GM12801 (cell line): Measurements from ENCODE around the gene RBKS.

Experiments
- CTCF ChIP-seq: IDR thresholded peaks from one replicate; pipeline ENCODE4 v1.5.1; 2011; ENCODE audit warnings: control low read depth; ENCODE audit not compliant: insufficient read length; ENCODE audit errors: extremely low read depth

RBKS gene

GRCh38 chr2:27903649-27904404 is 13.6 kb upstream of the RBKS start:
- TF ChIP-seq CTCF: no peak

- TF ChIP-seq CTCF: no peak
Observed at GRCh38 chr2:27903018-27903417, 12.8 kb upstream of the RBKS start.

GRCh38 chr2:27902098-27902497 is 11.9 kb upstream of the RBKS start:
- TF ChIP-seq CTCF: no peak

- TF ChIP-seq CTCF: no peak
Observed at GRCh38 chr2:27901234-27901633, 11.0 kb upstream of the RBKS start.

GRCh38 chr2:27897717-27898116 is 7.5 kb upstream of the RBKS start:
- no peak for TF ChIP-seq CTCF

GRCh38 chr2:27893006-27893405 is 2.8 kb upstream of the RBKS start:
- TF ChIP-seq CTCF: no peak

- TF ChIP-seq CTCF: no peak
Observed at GRCh38 chr2:27891673-27892105, 1.5 kb upstream of the RBKS start.
